Measurements from ENCODE around the gene LRIG1. TPM values are rescaled to one million over a fixed set of nuclear protein-coding genes. Genes with fewer than 3 reads are reported as not detected.

LRIG1 gene
- total and polyA plus RNA-seq, 7 donors, result 9.8 to 119 (median 41.1) TPM

DNA sequence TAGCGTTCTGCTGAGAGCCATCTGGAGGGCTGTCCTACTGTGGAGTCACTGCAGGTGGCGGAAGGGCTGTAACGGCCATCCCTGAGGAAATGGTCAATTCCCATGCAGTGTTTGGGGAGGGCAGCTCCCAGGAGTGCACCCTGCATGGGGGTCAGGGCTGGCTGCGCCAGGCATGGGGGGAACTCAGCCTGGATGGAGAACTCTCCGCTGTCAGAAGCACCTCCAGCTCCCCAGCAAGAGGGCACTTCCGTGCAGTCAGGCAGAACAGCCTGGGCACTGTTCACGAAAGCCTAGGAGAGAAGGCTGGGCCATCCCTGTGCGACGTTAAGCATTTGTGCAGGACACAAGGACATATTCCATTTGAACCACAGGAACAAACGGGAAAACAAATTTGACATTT, 105.2 kb downstream of the LRIG1 start:
- TF ChIP-seq, protein P1, sequence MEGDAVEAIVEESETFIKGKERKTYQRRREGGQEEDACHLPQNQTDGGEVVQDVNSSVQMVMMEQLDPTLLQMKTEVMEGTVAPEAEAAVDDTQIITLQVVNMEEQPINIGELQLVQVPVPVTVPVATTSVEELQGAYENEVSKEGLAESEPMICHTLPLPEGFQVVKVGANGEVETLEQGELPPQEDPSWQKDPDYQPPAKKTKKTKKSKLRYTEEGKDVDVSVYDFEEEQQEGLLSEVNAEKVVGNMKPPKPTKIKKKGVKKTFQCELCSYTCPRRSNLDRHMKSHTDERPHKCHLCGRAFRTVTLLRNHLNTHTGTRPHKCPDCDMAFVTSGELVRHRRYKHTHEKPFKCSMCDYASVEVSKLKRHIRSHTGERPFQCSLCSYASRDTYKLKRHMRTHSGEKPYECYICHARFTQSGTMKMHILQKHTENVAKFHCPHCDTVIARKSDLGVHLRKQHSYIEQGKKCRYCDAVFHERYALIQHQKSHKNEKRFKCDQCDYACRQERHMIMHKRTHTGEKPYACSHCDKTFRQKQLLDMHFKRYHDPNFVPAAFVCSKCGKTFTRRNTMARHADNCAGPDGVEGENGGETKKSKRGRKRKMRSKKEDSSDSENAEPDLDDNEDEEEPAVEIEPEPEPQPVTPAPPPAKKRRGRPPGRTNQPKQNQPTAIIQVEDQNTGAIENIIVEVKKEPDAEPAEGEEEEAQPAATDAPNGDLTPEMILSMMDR (IDR thresholded peaks at IDR 0.05), result no peak
- H3K27me3 ChIP-seq (ENCODE audit: insufficient read depth in 3 of 3, low read length in 2 of 3), result no peaks in the 10 kb centered on the region
- peaks cover 3 to 66% of the 10 kb centered on the region in 2 donors for H3K36me3 ChIP-seq (ENCODE audit: insufficient read depth in 1 of 2, low read depth in 1 of 2)
- WGBS, 3 donors, result 90 to 91% (median 90%) methylated on average over 10 of the region's 10 CpGs
- H3K27ac ChIP-seq, result no peak overlapping the region
- intact Hi-C loops (cut with DNase I), result no loop called here
- H3K4me1 ChIP-seq, result peaks cover 45% of the 10 kb centered on the region
- peak in 1 of 2 donors; percentile 19 for DNase-seq
- ATAC-seq, result no peak
- no peaks in the 10 kb centered on the region for H3K9me3 ChIP-seq
- no peak overlapping the region for H3K4me3 ChIP-seq

DNA sequence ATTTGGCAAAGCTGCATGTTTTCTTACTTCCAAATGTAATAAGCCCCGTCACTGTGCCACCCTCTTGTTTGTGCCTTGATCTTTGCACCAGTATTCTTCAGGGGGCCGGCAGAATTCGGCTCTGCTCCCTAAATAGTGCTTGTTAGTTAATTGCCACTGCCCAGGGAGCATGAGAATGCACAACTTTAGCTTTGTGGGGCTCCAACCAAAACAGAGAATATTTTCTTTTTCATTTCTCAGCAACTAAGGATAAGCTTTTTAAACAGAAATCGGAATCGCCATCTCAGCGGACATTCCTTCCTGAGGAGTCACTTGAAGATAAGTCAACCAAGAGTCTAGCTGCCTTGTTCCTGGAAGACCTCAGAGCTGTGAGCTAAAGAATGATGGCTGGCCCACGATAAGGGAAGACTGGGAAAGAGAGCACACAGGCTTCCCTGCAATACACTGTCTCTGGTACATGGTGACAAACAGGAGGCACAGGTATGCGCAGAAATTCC, 106.0 kb downstream of the LRIG1 start:
- 65 to 80% (median 66%) methylated on average over 8 of the region's 8 CpGs for WGBS, 3 donors
- no peak for ATAC-seq
- Histone ChIP-seq H3K4me1 (peaks cover 42% of the 10 kb centered on the region), H3K36me3 (ENCODE audit: insufficient read depth in 1 of 2, low read depth in 1 of 2) (peaks cover 3 to 66% of the 10 kb centered on the region in 2 donors), H3K27me3 (ENCODE audit: insufficient read depth in 3 of 3, low read length in 2 of 3) (no peaks in the 10 kb centered on the region), H3K4me3 (no peak overlapping the region), H3K9me3 (no peaks in the 10 kb centered on the region), H3K27ac (no peak overlapping the region)
- intact Hi-C loops (cut with DNase I), result no loop called here
- no peak for DNase-seq
- TF ChIP-seq, protein P1 (IDR thresholded peaks at IDR 0.05), result no peak

DNA sequence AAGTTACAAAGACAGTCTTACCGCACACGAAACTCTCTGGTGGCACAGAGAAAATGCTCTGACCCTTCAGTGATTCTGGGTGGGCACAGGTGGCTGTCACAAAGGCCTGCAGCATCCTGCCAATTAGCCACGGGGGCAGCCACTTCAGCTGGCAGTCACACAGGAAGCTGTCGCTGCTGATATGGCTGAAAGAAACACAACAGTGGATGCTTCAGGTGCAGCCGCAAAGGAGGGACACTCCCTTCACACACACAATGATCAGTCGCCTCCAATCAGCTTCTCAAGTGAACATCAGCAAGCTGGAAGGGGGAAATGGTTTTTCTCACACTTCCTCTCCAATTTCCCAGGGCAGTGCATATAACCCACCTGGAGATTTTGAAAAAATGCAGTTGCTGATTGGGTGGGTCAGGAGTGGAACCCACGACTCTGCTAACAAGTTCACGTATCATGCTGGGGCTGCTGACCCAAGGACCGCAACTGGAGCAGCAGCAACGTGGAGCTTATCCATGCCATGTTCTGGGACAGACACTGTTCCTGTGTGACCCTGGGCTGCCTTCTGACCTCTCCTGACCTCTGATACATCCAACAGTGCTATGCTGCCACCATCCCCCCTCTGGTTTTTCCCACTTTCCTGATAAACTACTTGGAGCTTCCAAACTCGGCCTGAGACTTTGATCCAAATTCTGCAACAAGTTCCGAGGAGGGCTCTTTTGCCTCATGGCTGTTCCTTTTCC, 106.6 kb downstream of the LRIG1 start:
- DNase-seq, result peak in 1 of 2 donors; percentile 54
- intact Hi-C loops (cut with DNase I), result no loop called here

DNA sequence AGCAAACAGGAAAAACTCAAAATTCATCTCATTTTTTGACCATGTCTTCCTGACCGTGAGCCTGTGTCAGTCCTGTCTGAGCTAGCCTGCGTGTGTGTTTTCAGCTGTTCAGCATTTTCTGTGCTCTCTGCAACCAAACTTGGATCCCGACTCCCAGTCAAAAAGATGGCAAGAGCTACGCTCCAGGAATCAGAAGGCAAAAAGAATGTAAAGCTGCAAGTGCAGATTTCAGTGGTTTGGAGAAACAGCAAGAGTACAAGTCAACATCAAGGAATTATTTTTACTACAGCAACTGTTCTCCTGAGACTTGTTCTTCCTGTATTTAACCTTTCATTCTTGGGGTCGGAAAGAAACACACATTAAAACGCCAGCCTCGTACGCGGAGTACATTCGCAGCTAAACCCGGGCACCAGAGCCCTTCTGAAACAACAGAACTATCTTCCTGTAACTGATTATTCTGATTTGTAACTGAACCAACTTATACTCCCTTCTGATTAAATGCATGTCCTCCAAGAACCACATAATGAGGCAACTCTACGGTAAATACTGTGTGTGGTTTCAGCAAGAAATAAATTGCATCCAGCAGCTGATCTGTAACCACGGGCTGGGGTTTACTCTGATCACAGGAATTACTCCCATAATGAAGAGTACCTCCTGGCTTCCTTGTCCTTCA, 107.4 kb downstream of the LRIG1 start:
- H3K27ac ChIP-seq, result peak overlapping the region; percentile 56
- no peak overlapping the region for H3K4me3 ChIP-seq
- peaks cover 30% of the 10 kb centered on the region for H3K4me1 ChIP-seq
- peaks cover 3 to 70% of the 10 kb centered on the region in 2 donors for H3K36me3 ChIP-seq (ENCODE audit: insufficient read depth in 1 of 2, low read depth in 1 of 2)
- no peaks in the 10 kb centered on the region for H3K27me3 ChIP-seq (ENCODE audit: insufficient read depth in 3 of 3, low read length in 2 of 3)
- TF ChIP-seq, protein P1 (IDR thresholded peaks at IDR 0.05), result no peak
- WGBS, 3 donors, result 49 to 53% (median 53%) methylated on average over 13 of the region's 13 CpGs
- intact Hi-C loops (cut with DNase I), result no loop called here
- H3K9me3 ChIP-seq, result no peaks in the 10 kb centered on the region
- DNase-seq, result peak in 1 of 2 donors; percentile 3
- ATAC-seq, result no peak

More for the DNA sequence above, 106.6 kb downstream of the LRIG1 start:
- no peak overlapping the region for H3K27ac ChIP-seq
- no peak overlapping the region for H3K4me3 ChIP-seq
- peaks cover 36% of the 10 kb centered on the region for H3K4me1 ChIP-seq
- no peaks in the 10 kb centered on the region for H3K9me3 ChIP-seq
- no peaks in the 10 kb centered on the region for H3K27me3 ChIP-seq (ENCODE audit: insufficient read depth in 3 of 3, low read length in 2 of 3)
- peaks cover 3 to 66% of the 10 kb centered on the region in 2 donors for H3K36me3 ChIP-seq (ENCODE audit: insufficient read depth in 1 of 2, low read depth in 1 of 2)
- ATAC-seq, result no peak
- TF ChIP-seq, protein P1 (IDR thresholded peaks at IDR 0.05), result no peak
- 51 to 60% (median 55%) methylated on average over 12 of the region's 12 CpGs for WGBS, 3 donors

Measured in psoas muscle (tissue), 8 donors.